ENCODE results near the gene TAF11L8. TPM values are rescaled to one million over a fixed set of nuclear protein-coding genes. Genes with fewer than 3 reads are reported as not detected.

Gene TAF11L8
- not detected for total RNA-seq

GRCh38 chr5:17590860-17591259, at the start of gene TAF11L8:
Gene TAF11L8, minus strand, starts transcription at chr5:17590960.

GRCh38 chr5:17634160-17634559, 43.4 kb upstream of the TAF11L8 start, which contains the start of gene TAF11L14:
Gene TAF11L14, plus strand, starts transcription at chr5:17634460.

GRCh38 chr5:17631788-17632187, 41.0 kb upstream of the TAF11L8 start, which contains the start of gene TAF11L13:
Gene TAF11L13, plus strand, starts transcription at chr5:17632088.

GRCh38 chr5:17610092-17610491, 19.3 kb upstream of the TAF11L8 start, which contains the start of gene TAF11L12:
Gene TAF11L12, plus strand, starts transcription at chr5:17610392.

GRCh38 chr5:17603880-17604279, 13.1 kb upstream of the TAF11L8 start, which contains the start of gene TAF11L11:
Gene TAF11L11, plus strand, starts transcription at chr5:17604183.

GRCh38 chr5:17597728-17598127, 7.0 kb upstream of the TAF11L8 start, which contains the start of gene TAF11L10:
Gene TAF11L10, minus strand, starts transcription at chr5:17597828.

GRCh38 chr5:17594255-17594654, 3.5 kb upstream of the TAF11L8 start, which contains the start of gene TAF11L9:
Gene TAF11L9, minus strand, starts transcription at chr5:17594394.

GRCh38 chr5:17585658-17586057, 5.1 kb downstream of the TAF11L8 start, which contains the start of gene TAF11L7:
Gene TAF11L7, minus strand, starts transcription at chr5:17585758.

Other genes with a start within 250 kb of the TAF11L8 start
- not detected for gene TAF11L2, start 92.7 kb downstream of the TAF11L8 start, total RNA-seq
- gene TAF11L3, start 72.6 kb downstream of the TAF11L8 start, total RNA-seq, result not detected
- gene TAF11L4, start 69.2 kb downstream of the TAF11L8 start, total RNA-seq, result not detected
- gene TAF11L5, start 65.7 kb downstream of the TAF11L8 start, total RNA-seq, result not detected
- gene TAF11L6, start 62.3 kb downstream of the TAF11L8 start, total RNA-seq, result not detected
- not detected for gene TAF11L7, start 5.2 kb downstream of the TAF11L8 start, total RNA-seq
- gene TAF11L9, start 3.4 kb upstream of the TAF11L8 start, total RNA-seq, result not detected
- not detected for gene TAF11L10, start 6.9 kb upstream of the TAF11L8 start, total RNA-seq
- gene TAF11L11, start 13.2 kb upstream of the TAF11L8 start, total RNA-seq, result not detected
- not detected for gene TAF11L12, start 19.4 kb upstream of the TAF11L8 start, total RNA-seq
- gene TAF11L13, start 41.1 kb upstream of the TAF11L8 start, total RNA-seq, result not detected
- not detected for gene TAF11L14, start 43.5 kb upstream of the TAF11L8 start, total RNA-seq